ENCODE results near the gene PRR9. TPM values are rescaled to one million over a fixed set of nuclear protein-coding genes. Genes with fewer than 3 reads are reported as not detected.

PRR9 gene
- total and polyA plus RNA-seq, 2 of the 8 experiments (the other 6 are each of a cell fraction or from before 2014, with no cell fraction given), result not detected

GRCh38 chr1:153262462-153263157, 45.2 kb downstream of the PRR9 start (continued):
- no peak for TF ChIP-seq JUND (IDR thresholded peaks at IDR 0.05; ENCODE audit: low read length)
- no peak for TF ChIP-seq ZNF274 (IDR thresholded peaks at IDR 0.05; ENCODE audit: borderline replicate concordance, extremely low read depth, low read length)
- TF ChIP-seq SUZ12 (IDR thresholded peaks at IDR 0.05; ENCODE audit: low read length), result no peak
- TF ChIP-seq SP1 (IDR thresholded peaks at IDR 0.05; ENCODE audit: low read depth, low read length), result no peak

Measured in H1 (cell line).